Glomerular endothelial cell (primary cell): Measurements from ENCODE around the gene CLEC17A. TPM values are rescaled to one million over a fixed set of nuclear protein-coding genes. Genes with fewer than 3 reads are reported as not detected.
"Not testable (repeated sequence)": the region's sequence is repeated elsewhere in the genome, so short reads cannot be mapped to it uniquely, and the experiment has no call there.

Experiments used
- DNase-seq: peaks from one replicate; pipeline ENCODE4 v3.0.0-alpha.2; 2011; ENCODE audit warnings: low read depth, low spot score; ENCODE audit errors: extremely low read depth
- total RNA-seq: library from RNA; depleted of rRNA; stranded (reverse); fragments of >200 nt; gene quantifications from 2 replicates; pipeline ENCODE4 v1.2.3, GENCODE V29; 2015

The CLEC17A gene
- total RNA-seq, 1 donor from 2014 or later: not detected

DNA sequence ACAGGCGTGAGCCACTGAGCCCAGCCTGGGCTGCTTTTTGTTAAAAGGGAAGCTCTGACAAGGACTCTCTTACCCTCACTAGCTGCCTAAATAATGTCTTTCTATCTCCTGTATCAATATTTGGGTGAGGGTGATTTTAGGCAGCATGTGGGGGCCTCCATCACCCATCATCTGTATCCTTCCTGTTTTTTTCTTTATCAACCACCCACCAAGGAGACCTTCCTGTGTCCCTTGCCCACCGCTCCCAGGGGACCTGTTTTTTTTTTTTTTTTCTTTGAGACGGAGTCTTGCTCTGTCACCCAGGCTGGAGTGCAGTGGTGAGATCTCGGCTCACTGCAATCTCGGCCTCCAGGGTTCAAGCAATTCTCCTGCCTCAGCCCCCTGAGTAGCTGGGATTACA lies 5.6 kb upstream of the CLEC17A start:
- no peak for DNase-seq

GRCh38 chr19:14577885-14578427 lies 4.9 kb upstream of the CLEC17A start:
- no peak for DNase-seq

- no peak for DNase-seq
Measured at GRCh38 chr19:14580623-14581237, 2.2 kb upstream of the CLEC17A start.

DNA sequence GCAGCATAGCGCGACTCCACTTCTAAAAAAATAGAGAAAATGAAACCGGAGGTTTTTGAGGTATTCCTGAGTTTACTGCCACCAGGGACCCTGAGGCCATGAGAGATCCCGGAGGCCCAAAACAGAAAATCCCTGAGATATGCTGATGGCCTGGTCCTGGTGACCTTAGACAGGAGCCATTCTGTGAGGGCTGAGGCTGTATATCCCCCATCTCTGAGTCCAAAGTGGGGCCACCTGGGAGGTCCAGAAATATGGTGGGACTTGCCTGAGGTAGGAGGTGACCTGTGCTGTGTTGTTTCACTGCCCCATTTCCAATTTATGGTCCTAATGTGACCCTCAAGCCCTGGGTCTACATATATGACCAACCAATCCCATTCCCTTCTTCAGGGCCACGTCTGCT lies 1.5 kb downstream of the CLEC17A start:
- not testable (repeated sequence) for DNase-seq

DNA sequence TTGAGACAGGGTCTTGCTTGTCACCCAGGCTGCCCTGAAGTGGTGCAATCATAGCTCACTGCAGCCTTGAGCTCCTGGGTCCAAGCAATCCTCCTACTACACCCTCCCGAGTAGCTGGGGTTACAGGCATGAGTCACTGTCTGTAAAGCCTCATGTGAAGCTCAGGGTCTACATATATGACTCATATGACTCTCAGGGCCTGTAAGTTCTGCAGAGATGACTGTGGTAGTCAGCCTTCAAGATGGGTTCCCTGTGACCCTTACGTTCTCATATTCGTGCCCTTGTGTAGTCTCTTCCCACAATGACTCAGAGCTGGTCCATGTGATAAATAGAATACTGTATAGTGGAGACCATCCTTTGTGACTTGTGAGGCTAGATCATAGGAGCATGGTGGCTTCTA lies 2.3 kb downstream of the CLEC17A start:
- not testable (repeated sequence) for DNase-seq

GRCh38 chr19:14589433-14589832 lies 6.5 kb downstream of the CLEC17A start:
- not testable (repeated sequence) for DNase-seq

GRCh38 chr19:14595558-14595957 lies 12.7 kb downstream of the CLEC17A start:
- DNase-seq: no peak

- DNase-seq: no peak
Measured at GRCh38 chr19:14599548-14600147, 16.8 kb downstream of the CLEC17A start.

DNA sequence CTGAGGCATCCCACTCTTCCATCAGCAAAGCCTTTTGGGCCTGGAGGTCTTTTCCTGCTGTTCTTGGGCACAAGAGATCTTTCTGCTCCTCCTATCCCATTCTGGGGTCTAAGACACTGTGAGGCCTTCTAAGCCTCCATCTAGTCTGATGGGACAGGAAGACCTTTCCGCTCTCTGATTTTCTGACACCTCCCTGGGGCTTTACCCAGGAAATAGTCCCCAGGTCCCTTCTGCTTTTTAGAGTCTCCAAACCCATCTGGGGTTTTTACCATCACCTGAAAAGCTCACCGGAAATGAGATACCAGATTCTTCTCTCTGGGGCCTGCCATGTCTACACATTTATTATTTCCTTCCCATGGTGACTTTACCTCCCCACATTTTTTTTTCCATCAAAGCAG lies 21.1 kb downstream of the CLEC17A start:
- DNase-seq: no peak

GRCh38 chr19:14606627-14607026 lies 23.7 kb downstream of the CLEC17A start:
- DNase-seq: no peak

DNA sequence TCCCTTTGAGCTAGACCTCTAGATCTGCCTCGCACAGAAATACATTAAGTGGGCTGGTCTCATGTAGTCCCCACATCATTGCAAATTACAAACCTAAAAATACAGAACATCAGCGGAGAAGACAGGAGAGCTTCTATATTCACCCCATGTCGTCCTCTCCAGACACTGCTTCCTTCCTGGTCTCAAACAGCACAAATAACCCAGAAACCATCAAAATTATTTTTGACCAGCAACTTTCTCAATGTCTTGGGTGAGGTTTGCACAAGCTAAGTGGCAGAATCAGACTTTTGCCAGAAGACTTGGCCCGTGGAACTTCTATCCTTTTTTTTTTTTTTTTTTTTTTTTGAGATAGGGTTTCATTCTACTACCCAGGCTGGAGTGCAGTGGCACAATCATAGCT lies 28.2 kb downstream of the CLEC17A start:
- no peak for DNase-seq

- not testable (repeated sequence) for DNase-seq
Measured at GRCh38 chr19:14612242-14612641, 29.4 kb downstream of the CLEC17A start.

DNA sequence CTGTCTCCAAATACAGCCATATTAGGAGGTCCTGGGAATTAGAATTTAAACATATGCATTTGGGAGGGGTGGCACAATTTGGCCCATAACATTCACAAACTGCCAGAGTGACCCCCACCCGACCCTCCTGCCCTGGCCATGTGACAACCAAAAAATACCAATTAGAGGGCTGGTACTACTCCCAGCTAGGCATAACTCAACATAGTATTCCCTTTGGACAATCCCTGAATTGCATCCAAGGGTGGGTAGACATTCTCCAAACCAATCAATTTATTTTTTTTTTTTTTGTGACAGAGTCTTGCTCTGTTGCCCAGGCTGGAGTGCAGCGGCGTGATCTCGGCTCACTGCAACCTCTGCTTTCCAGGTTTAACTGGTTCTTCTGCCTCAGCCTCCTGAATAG lies 29.8 kb downstream of the CLEC17A start:
- no peak for DNase-seq

GRCh38 chr19:14613399-14614098 lies 30.7 kb downstream of the CLEC17A start:
- not testable (repeated sequence) for DNase-seq

DNA sequence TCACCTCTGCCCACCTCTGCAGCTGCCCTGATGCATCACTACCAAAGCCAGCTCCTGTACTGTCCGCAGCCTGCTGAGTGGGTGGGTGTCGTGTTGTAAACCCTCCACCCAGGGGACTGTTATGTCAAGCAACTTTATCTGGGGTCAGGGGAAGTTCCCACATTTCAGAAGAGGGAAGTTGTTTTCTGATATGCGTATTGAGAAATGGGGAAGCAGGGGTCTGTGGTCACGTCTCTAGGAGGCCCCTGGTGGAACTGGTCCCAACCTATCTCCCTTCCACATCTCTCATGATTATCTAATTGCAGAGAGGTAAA lies 31.2 kb downstream of the CLEC17A start:
- no peak for DNase-seq

GRCh38 chr19:14615623-14616022 lies 32.7 kb downstream of the CLEC17A start:
- DNase-seq: no peak

DNA sequence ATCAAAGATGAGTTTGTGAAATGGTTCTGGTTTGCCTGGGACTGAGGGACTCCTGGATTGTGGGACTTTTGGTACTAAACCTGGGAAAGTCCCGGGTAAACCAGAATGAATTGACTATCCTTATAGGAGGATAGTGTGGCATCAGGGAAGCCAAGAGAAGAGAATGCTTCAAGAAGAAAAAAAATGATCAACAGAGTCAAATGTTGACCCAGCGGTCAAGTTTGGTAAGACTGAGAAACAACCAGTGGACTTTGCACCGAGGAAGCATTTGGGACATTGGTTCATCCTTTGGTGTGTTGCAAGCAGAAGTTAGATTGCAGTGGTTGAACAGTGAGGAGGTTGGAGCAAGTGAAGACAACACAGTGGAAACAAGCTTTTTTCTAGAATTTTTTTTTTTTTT lies 33.5 kb downstream of the CLEC17A start:
- DNase-seq: no peak

GRCh38 chr19:14619404-14619803 lies 36.5 kb downstream of the CLEC17A start:
- DNase-seq: no peak

DNA sequence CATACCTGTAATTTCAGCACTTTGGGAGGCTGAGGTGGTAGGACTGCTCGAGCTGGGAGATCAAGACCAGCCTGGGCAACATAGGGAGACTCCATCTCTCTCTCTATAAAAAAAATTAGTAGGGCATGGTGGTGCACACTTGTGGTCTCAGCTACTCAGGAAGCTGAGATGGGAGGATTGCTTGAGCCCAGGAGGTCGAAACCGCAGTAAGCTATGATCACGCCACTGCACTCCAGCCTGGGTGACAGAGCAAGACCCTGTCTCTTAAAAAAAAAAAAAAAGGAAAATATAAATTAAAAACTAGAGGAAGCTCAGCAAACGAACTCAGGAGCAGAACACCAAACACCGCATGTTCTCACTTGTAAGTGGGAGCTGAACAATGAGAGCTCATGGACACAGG lies 41.6 kb downstream of the CLEC17A start:
- not testable (repeated sequence) for DNase-seq

GRCh38 chr19:14629557-14629956 lies 46.7 kb downstream of the CLEC17A start:
- DNase-seq: no peak

DNA sequence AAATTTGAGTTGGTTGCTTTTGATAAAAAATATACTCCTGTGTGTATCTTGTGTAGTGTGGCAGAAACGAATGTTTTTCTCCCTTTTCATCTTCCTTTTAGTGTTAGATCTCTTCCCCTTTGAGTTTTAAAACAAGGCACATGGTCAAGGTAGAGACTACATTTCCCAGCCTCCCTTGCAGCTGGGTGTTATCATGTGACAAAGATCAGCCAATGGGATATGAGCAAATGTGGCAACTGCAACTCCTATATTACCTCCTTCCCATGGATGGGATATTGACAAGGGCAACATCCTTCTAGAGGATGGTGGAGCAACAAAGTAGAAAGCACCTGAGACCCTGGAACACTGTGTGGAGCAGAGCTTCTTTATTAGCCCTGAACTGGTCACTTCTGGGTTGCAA lies 49.4 kb downstream of the CLEC17A start:
- no peak for DNase-seq
